Liver (tissue), 3 donors: ENCODE results near the gene PCDHGA7.
"Not testable (repeated sequence)": the region's sequence is repeated elsewhere in the genome, so short reads cannot be mapped to it uniquely, and the experiment has no call there.

Experiments
- CTCF ChIP-seq: fragments of 150-350 bp; IDR thresholded peaks from 2 replicates; pipeline ENCODE4 v1.5.1; 2017; ENCODE audit warnings: improper control_type of control experiment, low read depth, low read length; ENCODE audit not compliant: missing input control
- FOXA2 ChIP-seq: IDR thresholded peaks from 2 replicates; pipeline ENCODE4 v1.6.1; 2016; ENCODE audit warnings: antibody characterized with exemption
- RAD21 ChIP-seq, 2 donors: IDR thresholded peaks; 2 replicates each; pipeline ENCODE4 v1.6.1; 2016; ENCODE audit warnings: antibody characterized with exemption in 2 of 2, mild to moderate bottlenecking in 2 of 2
- REST ChIP-seq: IDR thresholded peaks from 2 replicates; pipeline ENCODE4 v1.6.1; 2016; ENCODE audit warnings: antibody characterized with exemption, mild to moderate bottlenecking
- SP1 ChIP-seq: IDR thresholded peaks from 2 replicates; pipeline ENCODE4 v1.6.1; 2018; ENCODE audit warnings: antibody characterized with exemption, mild to moderate bottlenecking
- TAF1 ChIP-seq: conservative IDR thresholded peaks from 2 replicates; pipeline ENCODE4 v1.6.1; 2016; ENCODE audit warnings: antibody characterized with exemption, mild to moderate bottlenecking
- YY1 ChIP-seq: IDR thresholded peaks from 2 replicates; pipeline ENCODE4 v1.6.1; 2016; ENCODE audit warnings: antibody characterized with exemption, mild to moderate bottlenecking
- donor health status: healthy.
- donor health status: healthy.

- TF ChIP-seq TAF1; SP1; CTCF; RAD21 (IDR thresholded peaks at IDR 0.05); REST; FOXA2; YY1: not testable (repeated sequence)
Measured at GRCh38 chr5:141432308-141432707, 49.8 kb downstream of the PCDHGA7 start.
